ENCODE data around the gene SUSD1. TPM values are rescaled to one million over a fixed set of nuclear protein-coding genes. Genes with fewer than 3 reads are reported as not detected.

SUSD1 gene
- total and polyA plus RNA-seq, 2 experiments from 2014 or later = 4.2 to 8.4 TPM

- H3K9me3 ChIP-seq (ENCODE audit: low read depth) = no peaks in the 10 kb centered on the region
- no peaks in the 10 kb centered on the region for H3K36me3 ChIP-seq (ENCODE audit: low read depth)
- TF ChIP-seq EZH2 (IDR thresholded peaks at IDR 0.05; ENCODE audit: insufficient read depth, poor library complexity, severe bottlenecking) (no peak), EZH2phosphoT487 (IDR thresholded peaks at IDR 0.05; ENCODE audit: insufficient read depth, low read depth) (no peak)
- no peaks in the 10 kb centered on the region for H3K27me3 ChIP-seq (replicated peaks; ENCODE audit: insufficient read depth)
- no peak for DNase-seq
- H3K9ac ChIP-seq = no peak overlapping the region
- WGBS, 2 experiments (ENCODE audit: low coverage in 1 of 2, low lambda C conversion rate in 2 of 2, missing lambda C conversion rate in 2 of 2) = 75 to 91% methylated on average over 3 of the region's 3 CpGs
- no peak overlapping the region for H2AFZ ChIP-seq
- no peaks in the 10 kb centered on the region for H3F3A ChIP-seq (ENCODE audit: insufficient read depth)
- H3K79me2 ChIP-seq (ENCODE audit: insufficient read depth) = no peaks in the 10 kb centered on the region
- no peaks in the 10 kb centered on the region for H3K9me2 ChIP-seq (ENCODE audit: insufficient read depth)
- in situ Hi-C loops (cut with MboI) = no loop called here
- H3K4me2 ChIP-seq (ENCODE audit: unreplicated experiment) = no peak overlapping the region
- no peak overlapping the region for H3K27ac ChIP-seq
- 0 out of 2 replicates have a peak, but pooled peaks cover 6% of the 10 kb centered on the region for H3K4me1 ChIP-seq (ENCODE audit: insufficient read depth)
- no peaks in the 10 kb centered on the region for H4K20me1 ChIP-seq (ENCODE audit: insufficient read depth)
- no peak overlapping the region for H3K4me3 ChIP-seq
Observed at GRCh38 chr9:112127281-112127680, 47.8 kb downstream of the SUSD1 start.

GRCh38 chr9:112125951-112126388 is 49.1 kb downstream of the SUSD1 start:
- H3K4me2 ChIP-seq (ENCODE audit: unreplicated experiment) = no peak overlapping the region
- in situ Hi-C loops (cut with MboI) = no loop called here
- H3K36me3 ChIP-seq (ENCODE audit: low read depth) = no peaks in the 10 kb centered on the region
- no peaks in the 10 kb centered on the region for H4K20me1 ChIP-seq (ENCODE audit: insufficient read depth)
- H3K27ac ChIP-seq = no peak overlapping the region
- no peak overlapping the region for H3K9ac ChIP-seq
- no peaks in the 10 kb centered on the region for H3K9me3 ChIP-seq (ENCODE audit: low read depth)
- no peak overlapping the region for H3K4me3 ChIP-seq
- no peaks in the 10 kb centered on the region for H3K4me1 ChIP-seq (ENCODE audit: insufficient read depth)
- H3K9me2 ChIP-seq (ENCODE audit: insufficient read depth) = no peaks in the 10 kb centered on the region
- DNase-seq = no peak
- no peak overlapping the region for H2AFZ ChIP-seq
- H3K79me2 ChIP-seq (ENCODE audit: insufficient read depth) = no peaks in the 10 kb centered on the region
- TF ChIP-seq EZH2phosphoT487 (IDR thresholded peaks at IDR 0.05; ENCODE audit: insufficient read depth, low read depth) (no peak), EZH2 (IDR thresholded peaks at IDR 0.05; ENCODE audit: insufficient read depth, poor library complexity, severe bottlenecking) (no peak)
- no peaks in the 10 kb centered on the region for H3K27me3 ChIP-seq (replicated peaks; ENCODE audit: insufficient read depth)
- H3F3A ChIP-seq (ENCODE audit: insufficient read depth) = no peaks in the 10 kb centered on the region
- WGBS, 2 experiments (ENCODE audit: low coverage in 1 of 2, low lambda C conversion rate in 2 of 2, missing lambda C conversion rate in 2 of 2) = 43 to 53% methylated on average over 1 of the region's 1 CpG

GRCh38 chr9:112124156-112124555 is 50.9 kb downstream of the SUSD1 start:
- TF ChIP-seq EZH2phosphoT487 (IDR thresholded peaks at IDR 0.05; ENCODE audit: insufficient read depth, low read depth) (no peak), EZH2 (IDR thresholded peaks at IDR 0.05; ENCODE audit: insufficient read depth, poor library complexity, severe bottlenecking) (no peak)
- no peak for DNase-seq
- Histone ChIP-seq H3K4me1 (ENCODE audit: insufficient read depth) (no peaks in the 10 kb centered on the region), H3K9me3 (ENCODE audit: low read depth) (no peaks in the 10 kb centered on the region), H3K27me3 (replicated peaks; ENCODE audit: insufficient read depth) (no peaks in the 10 kb centered on the region), H3K9me2 (ENCODE audit: insufficient read depth) (no peaks in the 10 kb centered on the region), H3F3A (ENCODE audit: insufficient read depth) (no peaks in the 10 kb centered on the region), H2AFZ (no peak overlapping the region), H3K36me3 (ENCODE audit: low read depth) (no peaks in the 10 kb centered on the region), H3K79me2 (ENCODE audit: insufficient read depth) (no peaks in the 10 kb centered on the region), H4K20me1 (ENCODE audit: insufficient read depth) (no peaks in the 10 kb centered on the region), H3K9ac (no peak overlapping the region), H3K4me2 (ENCODE audit: unreplicated experiment) (no peak overlapping the region), H3K4me3 (no peak overlapping the region), H3K27ac (no peak overlapping the region)
- 88 to 89% methylated on average over 5 of the region's 5 CpGs for WGBS, 2 experiments (ENCODE audit: low coverage in 1 of 2, low lambda C conversion rate in 2 of 2, missing lambda C conversion rate in 2 of 2)
- in situ Hi-C loops (cut with MboI) = no loop called here

DNA sequence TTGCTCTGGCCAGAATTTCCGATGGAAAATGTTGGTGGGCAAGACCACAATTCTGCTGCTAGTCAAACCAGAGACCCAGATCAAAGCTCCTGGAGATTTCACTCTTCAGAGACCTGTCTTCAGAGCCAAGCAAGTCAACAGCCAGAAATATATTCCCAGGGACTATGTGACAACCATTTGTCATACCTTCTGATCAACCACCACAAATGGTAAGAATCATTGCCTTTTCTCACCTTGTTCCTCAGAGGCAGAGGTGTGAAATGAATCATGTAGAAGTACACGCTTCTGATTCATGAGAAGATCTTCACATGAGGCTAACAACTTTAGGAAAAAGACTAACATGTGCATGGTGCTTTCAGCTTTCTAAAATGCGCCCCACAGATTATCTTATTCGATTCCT is 53.5 kb downstream of the SUSD1 start:
- in situ Hi-C loops (cut with MboI) = no loop called here
- no peak overlapping the region for H2AFZ ChIP-seq
- no peaks in the 10 kb centered on the region for H3K27me3 ChIP-seq (replicated peaks; ENCODE audit: insufficient read depth)
- H3K4me3 ChIP-seq = no peak overlapping the region
- no peak for DNase-seq
- 93 to 98% methylated on average over 4 of the region's 4 CpGs for WGBS, 2 experiments (ENCODE audit: low coverage in 1 of 2, low lambda C conversion rate in 2 of 2, missing lambda C conversion rate in 2 of 2)
- TF ChIP-seq EZH2 (IDR thresholded peaks at IDR 0.05; ENCODE audit: insufficient read depth, poor library complexity, severe bottlenecking) (no peak), EZH2phosphoT487 (IDR thresholded peaks at IDR 0.05; ENCODE audit: insufficient read depth, low read depth) (no peak)
- H3F3A ChIP-seq (ENCODE audit: insufficient read depth) = no peaks in the 10 kb centered on the region
- no peaks in the 10 kb centered on the region for H3K79me2 ChIP-seq (ENCODE audit: insufficient read depth)
- H3K4me2 ChIP-seq (ENCODE audit: unreplicated experiment) = no peak overlapping the region
- no peak overlapping the region for H3K9ac ChIP-seq
- H3K36me3 ChIP-seq (ENCODE audit: low read depth) = no peaks in the 10 kb centered on the region
- H3K27ac ChIP-seq = no peak overlapping the region
- H3K4me1 ChIP-seq (ENCODE audit: insufficient read depth) = no peaks in the 10 kb centered on the region
- H3K9me2 ChIP-seq (ENCODE audit: insufficient read depth) = no peaks in the 10 kb centered on the region
- H4K20me1 ChIP-seq (ENCODE audit: insufficient read depth) = no peaks in the 10 kb centered on the region
- H3K9me3 ChIP-seq (ENCODE audit: low read depth) = no peaks in the 10 kb centered on the region

DNA sequence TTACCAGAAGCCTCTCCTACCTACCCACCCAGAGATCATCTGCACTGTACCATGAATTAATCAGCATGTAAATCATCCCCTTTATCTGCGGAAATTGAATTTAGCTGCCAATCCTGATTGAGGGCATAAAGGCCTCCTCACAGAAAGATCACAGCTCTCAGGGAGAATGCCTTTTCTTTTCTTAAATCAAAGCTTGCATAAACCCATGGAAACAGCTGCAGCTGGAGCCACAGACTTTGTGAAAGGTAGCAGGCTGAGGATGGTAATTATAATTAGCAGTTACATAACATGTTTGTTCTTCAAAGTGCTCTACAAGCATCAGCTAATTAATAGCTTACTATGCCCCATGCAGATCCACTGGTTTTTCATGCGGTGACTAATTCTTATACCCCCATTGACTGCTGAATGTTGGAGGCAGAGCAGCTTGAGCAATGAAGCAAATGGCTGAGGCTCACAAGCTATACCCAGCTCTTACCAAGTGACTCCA is 54.6 kb downstream of the SUSD1 start:
- Histone ChIP-seq H3K4me2 (ENCODE audit: unreplicated experiment) (no peak overlapping the region), H3K9me2 (ENCODE audit: insufficient read depth) (no peaks in the 10 kb centered on the region), H3K9ac (no peak overlapping the region), H3K79me2 (ENCODE audit: insufficient read depth) (no peaks in the 10 kb centered on the region), H3K9me3 (ENCODE audit: low read depth) (no peaks in the 10 kb centered on the region), H3K27me3 (replicated peaks; ENCODE audit: insufficient read depth) (no peaks in the 10 kb centered on the region), H4K20me1 (ENCODE audit: insufficient read depth) (no peaks in the 10 kb centered on the region), H3K4me1 (ENCODE audit: insufficient read depth) (no peaks in the 10 kb centered on the region), H2AFZ (no peak overlapping the region), H3F3A (ENCODE audit: insufficient read depth) (no peaks in the 10 kb centered on the region), H3K36me3 (ENCODE audit: low read depth) (no peaks in the 10 kb centered on the region), H3K4me3 (no peak overlapping the region), H3K27ac (no peak overlapping the region)
- 77 to 84% methylated on average over 2 of the region's 2 CpGs for WGBS, 2 experiments (ENCODE audit: low coverage in 1 of 2, low lambda C conversion rate in 2 of 2, missing lambda C conversion rate in 2 of 2)
- TF ChIP-seq EZH2phosphoT487 (IDR thresholded peaks at IDR 0.05; ENCODE audit: insufficient read depth, low read depth) = no peak
- no peak for TF ChIP-seq EZH2 (IDR thresholded peaks at IDR 0.05; ENCODE audit: insufficient read depth, poor library complexity, severe bottlenecking)
- in situ Hi-C loops (cut with MboI) = no loop called here
- DNase-seq = peak; percentile 7
